Rectal smooth muscle tissue (tissue), 1 donor: ENCODE results near the gene SF3A1.
"Not testable (repeated sequence)": the region's sequence is repeated elsewhere in the genome, so short reads cannot be mapped to it uniquely, and the experiment has no call there.

Experiments used
- H3K27ac ChIP-seq: one replicate; pipeline ENCODE4 v1.7.0; 2013; ENCODE audit warnings: low read depth, low read length, inconsistent platforms
- H3K27me3 ChIP-seq: one replicate; pipeline ENCODE4 v1.7.0; 2013; ENCODE audit warnings: low read length; ENCODE audit not compliant: control insufficient read depth, insufficient read depth
- H3K36me3 ChIP-seq: one replicate; pipeline ENCODE4 v1.7.0; 2013; ENCODE audit warnings: low read length; ENCODE audit not compliant: control insufficient read depth, insufficient read depth
- H3K4me1 ChIP-seq: one replicate; pipeline ENCODE4 v1.7.0; 2013; ENCODE audit warnings: low read length; ENCODE audit not compliant: control insufficient read depth, insufficient read depth
- H3K4me3 ChIP-seq: one replicate; pipeline ENCODE4 v1.7.0; 2013; ENCODE audit warnings: low read length
- H3K9ac ChIP-seq: one replicate; pipeline ENCODE4 v1.7.0; 2013; ENCODE audit warnings: low read length

The SF3A1 gene, protein sequence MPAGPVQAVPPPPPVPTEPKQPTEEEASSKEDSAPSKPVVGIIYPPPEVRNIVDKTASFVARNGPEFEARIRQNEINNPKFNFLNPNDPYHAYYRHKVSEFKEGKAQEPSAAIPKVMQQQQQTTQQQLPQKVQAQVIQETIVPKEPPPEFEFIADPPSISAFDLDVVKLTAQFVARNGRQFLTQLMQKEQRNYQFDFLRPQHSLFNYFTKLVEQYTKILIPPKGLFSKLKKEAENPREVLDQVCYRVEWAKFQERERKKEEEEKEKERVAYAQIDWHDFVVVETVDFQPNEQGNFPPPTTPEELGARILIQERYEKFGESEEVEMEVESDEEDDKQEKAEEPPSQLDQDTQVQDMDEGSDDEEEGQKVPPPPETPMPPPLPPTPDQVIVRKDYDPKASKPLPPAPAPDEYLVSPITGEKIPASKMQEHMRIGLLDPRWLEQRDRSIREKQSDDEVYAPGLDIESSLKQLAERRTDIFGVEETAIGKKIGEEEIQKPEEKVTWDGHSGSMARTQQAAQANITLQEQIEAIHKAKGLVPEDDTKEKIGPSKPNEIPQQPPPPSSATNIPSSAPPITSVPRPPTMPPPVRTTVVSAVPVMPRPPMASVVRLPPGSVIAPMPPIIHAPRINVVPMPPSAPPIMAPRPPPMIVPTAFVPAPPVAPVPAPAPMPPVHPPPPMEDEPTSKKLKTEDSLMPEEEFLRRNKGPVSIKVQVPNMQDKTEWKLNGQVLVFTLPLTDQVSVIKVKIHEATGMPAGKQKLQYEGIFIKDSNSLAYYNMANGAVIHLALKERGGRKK

DNA sequence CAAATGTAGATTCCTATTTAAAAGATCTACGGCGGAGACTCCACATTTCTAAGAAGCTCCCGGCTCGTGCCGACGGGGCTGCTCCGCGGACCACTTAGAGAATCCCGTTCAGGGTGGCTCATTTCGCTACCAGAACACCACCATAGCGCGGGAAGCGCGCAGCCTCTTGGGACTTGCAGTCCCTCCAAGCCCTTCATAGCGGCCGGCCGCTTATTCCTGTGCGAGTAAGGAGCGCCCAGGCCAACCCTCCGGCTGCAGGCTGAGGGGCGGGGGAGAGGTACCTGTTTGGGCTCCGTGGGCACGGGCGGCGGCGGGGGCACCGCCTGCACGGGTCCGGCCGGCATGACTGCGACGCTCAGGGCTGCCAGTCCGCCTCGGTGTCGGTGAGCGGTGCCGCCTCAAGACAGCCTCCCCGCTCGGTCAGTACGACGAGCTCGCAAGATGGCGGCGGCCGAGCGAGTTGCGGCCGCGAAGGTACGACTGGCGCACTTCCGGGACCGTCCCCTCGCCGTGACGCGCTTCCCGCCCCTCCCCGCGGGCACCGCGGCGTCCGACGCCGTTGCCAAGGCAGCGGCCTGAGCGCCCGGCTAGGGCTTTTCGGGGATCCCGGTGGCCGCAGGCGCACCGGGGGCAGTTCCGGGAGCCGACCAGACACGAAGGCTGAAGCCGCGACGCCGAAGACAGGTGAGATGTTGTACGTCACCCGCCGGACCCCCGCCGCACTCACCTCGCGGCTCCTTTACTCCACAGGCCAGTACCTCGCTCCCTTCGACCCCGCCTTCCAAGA lies at the start of gene SF3A1, which contains the start of gene CCDC157:
TSS of gene SF3A1 (minus strand) at position 446 of the 787 bp plus-strand sequence. CDS start at position 344, 102 bp downstream.
TSS of gene CCDC157 (plus strand) at position 559 of the 787 bp plus-strand sequence. CDS start 8,994 bp downstream, outside the sequence.
- H3K4me3 ChIP-seq, result peak within 1 kb of the TSS; percentile 69

DNA sequence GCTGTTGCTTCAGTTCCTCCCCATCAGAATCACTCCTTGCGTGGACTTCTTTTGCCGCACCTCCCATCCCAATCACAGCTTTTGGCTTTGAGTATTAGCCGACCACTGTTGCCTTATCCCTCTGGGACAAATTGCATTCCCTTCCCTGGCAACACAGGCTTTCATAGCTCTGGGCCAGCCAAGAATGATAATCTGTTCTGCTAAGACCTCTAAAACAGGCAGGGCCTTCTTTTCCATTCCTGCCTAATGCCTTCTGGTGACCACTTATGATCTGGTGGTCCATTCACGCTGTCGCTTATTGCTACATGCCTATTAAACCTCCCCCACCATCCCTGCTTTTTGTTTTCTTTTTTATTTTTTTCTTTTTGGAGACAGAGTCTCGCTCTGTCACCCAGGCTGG lies 49.7 kb upstream of the SF3A1 start:
- Histone ChIP-seq H3K36me3 (peaks cover 7% of the 10 kb centered on the region), H3K27ac (no peak overlapping the region), H3K9ac (no peak overlapping the region), H3K4me1 (no peaks in the 10 kb centered on the region), H3K27me3 (no peaks in the 10 kb centered on the region), H3K4me3 (no peak overlapping the region)

More for the DNA sequence above, at the start of gene SF3A1, which contains the start of gene CCDC157:
- peaks cover 12% of the 10 kb centered on the region for H3K36me3 ChIP-seq
- no peaks in the 10 kb centered on the region for H3K27me3 ChIP-seq
- peak within 1 kb of the TSS; percentile 99 for H3K27ac ChIP-seq
- peak within 1 kb of the TSS; percentile 87 for H3K9ac ChIP-seq
- no peaks in the 10 kb centered on the region for H3K4me1 ChIP-seq

DNA sequence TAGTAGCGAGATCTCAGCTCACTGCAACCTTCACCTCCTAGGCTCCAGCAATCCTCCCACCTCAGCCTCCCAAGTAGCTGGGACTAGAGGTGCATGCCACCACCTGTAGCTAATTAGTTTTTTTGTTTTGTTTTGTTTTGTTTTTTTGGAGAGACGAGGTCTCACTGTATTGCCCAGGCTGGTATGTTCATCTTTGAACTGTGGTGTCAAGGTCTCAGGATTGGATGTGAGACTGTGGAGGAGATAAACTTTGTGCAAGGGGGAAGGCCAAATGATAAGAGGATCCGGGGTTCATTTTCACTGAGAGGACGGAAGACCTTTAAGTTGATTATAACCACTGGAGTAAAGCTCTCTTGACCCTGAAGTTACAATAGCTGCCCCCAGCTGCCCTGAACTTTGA lies 49.0 kb upstream of the SF3A1 start:
- H3K36me3 ChIP-seq, result peaks cover 7% of the 10 kb centered on the region
- no peak overlapping the region for H3K4me3 ChIP-seq
- no peaks in the 10 kb centered on the region for H3K4me1 ChIP-seq
- H3K9ac ChIP-seq, result no peak overlapping the region
- no peak overlapping the region for H3K27ac ChIP-seq
- no peaks in the 10 kb centered on the region for H3K27me3 ChIP-seq

DNA sequence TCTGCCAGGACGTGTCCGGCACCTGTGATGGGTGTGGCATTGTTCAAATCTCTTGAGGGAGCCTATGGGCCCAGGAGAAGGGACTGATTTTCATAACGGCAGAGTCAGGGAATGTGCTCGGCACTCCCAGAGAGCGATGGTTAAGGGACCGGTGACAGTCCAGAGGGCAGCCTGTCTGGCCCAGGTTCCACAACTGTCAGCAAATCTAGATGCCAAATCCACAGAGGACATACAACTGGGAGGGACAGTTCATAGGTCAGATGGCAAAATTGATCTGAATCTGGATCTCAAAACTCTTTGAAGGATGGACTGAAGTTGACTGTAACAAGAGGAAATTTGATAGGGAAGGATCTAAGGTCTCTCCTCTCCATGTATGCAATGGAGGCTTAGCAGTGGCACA lies 47.6 kb upstream of the SF3A1 start:
- peaks cover 7% of the 10 kb centered on the region for H3K36me3 ChIP-seq
- H3K4me1 ChIP-seq, result no peaks in the 10 kb centered on the region
- H3K27me3 ChIP-seq, result no peaks in the 10 kb centered on the region
- no peak overlapping the region for H3K4me3 ChIP-seq
- no peak overlapping the region for H3K27ac ChIP-seq
- no peak overlapping the region for H3K9ac ChIP-seq

DNA sequence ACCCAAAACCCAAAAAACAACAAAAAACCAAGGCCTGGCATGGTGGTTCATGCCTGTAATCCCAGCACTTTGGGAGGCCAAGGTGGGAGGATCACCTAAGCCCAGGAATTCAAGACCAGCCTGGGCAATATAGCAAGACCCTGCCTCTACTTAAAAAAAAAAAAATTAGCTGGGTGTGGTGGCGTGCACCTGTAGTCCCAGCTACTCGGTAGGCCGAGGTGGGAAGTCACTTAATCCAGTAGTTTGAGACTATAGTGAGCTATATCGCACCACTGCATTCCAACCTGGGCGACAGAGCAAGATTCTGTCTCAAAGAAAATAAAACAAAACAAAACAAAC lies 46.0 kb upstream of the SF3A1 start:
- H3K27me3 ChIP-seq, H3K27ac ChIP-seq, H3K4me3 ChIP-seq, H3K4me1 ChIP-seq, H3K9ac ChIP-seq, H3K36me3 ChIP-seq: not testable (repeated sequence)

DNA sequence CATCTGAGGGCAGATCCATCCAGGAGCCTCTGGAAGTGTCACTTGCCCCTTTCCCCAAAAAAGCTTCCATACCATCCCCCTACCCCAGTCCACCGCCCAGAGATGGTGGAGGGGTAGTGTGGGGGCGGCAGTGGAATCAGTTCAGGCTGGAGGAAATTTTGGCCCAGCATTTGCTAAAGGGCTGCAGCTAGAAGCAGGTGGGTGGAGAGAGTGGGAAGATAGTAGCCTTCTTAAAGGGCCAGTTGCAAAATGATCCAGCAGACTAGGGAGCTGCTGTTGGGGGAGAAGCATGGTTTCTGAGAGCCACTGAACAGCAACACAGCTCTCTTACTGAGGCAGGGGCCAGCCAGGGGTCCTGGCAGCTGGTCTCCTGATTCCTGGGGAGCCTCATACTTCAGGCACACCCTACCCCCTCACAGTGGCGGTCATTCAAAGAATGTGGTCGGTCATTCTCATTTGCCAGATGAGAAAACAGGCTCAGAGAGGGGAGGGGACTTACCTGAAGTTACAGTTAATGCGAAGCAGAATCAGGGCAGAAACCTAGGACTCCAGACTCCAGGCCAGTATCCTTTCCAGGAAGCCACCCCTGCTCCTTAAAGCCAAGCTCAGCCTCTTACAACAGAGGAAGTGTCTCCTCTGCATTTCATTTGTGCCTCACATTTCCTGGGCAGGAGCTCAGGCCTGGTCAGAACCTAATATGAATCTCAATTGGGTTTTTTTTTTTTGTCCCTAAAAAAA lies 45.5 kb upstream of the SF3A1 start:
- peaks cover 3% of the 10 kb centered on the region for H3K36me3 ChIP-seq
- no peak overlapping the region for H3K9ac ChIP-seq
- H3K27me3 ChIP-seq, result no peaks in the 10 kb centered on the region
- H3K4me1 ChIP-seq, result peaks cover 3% of the 10 kb centered on the region
- H3K27ac ChIP-seq, result no peak overlapping the region
- no peak overlapping the region for H3K4me3 ChIP-seq

DNA sequence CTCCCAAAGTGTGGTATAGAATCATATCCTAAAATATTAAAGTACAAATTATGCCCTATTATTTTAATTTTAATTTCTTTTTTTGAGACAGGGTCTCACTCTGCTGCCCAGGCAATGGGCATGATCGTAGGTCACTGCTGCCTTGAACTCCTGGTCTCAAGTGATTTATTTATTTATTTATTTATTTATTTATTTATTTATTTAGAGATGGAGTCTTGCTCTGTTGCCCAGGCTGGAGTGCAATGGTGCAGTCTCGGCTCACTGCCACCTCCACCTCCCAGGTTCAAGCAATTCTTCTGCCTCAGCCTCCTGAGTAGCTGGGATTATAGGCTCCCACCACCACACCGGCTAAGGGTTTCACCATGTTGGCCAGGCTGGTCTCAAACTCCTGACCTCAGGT lies 44.3 kb upstream of the SF3A1 start:
- not testable (repeated sequence) for H3K4me1 ChIP-seq, H3K4me3 ChIP-seq, H3K9ac ChIP-seq, H3K27me3 ChIP-seq, H3K36me3 ChIP-seq, H3K27ac ChIP-seq

DNA sequence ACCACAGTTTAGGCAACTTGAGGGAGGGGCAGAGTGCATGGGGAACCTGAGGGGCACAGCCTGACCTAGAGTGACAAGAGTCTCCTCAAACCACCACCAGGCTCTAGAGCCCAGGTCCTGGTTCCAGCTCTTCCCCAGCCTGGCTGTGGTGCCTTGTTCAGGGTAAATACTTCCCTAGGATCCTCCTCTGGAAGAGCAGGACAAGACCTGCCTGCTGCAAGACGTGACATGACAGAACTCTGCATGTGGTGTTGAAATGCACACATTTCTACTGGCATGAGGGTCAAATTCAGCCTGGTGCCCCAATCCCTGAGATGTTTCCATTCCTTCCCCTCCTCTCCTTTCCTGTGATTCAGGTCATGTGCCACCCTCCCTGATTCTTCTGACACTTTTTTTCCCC lies 43.5 kb upstream of the SF3A1 start:
- Histone ChIP-seq H3K4me3 (no peak overlapping the region), H3K4me1 (peaks cover 3% of the 10 kb centered on the region), H3K36me3 (no peaks in the 10 kb centered on the region), H3K27me3 (no peaks in the 10 kb centered on the region), H3K9ac (no peak overlapping the region), H3K27ac (no peak overlapping the region)

DNA sequence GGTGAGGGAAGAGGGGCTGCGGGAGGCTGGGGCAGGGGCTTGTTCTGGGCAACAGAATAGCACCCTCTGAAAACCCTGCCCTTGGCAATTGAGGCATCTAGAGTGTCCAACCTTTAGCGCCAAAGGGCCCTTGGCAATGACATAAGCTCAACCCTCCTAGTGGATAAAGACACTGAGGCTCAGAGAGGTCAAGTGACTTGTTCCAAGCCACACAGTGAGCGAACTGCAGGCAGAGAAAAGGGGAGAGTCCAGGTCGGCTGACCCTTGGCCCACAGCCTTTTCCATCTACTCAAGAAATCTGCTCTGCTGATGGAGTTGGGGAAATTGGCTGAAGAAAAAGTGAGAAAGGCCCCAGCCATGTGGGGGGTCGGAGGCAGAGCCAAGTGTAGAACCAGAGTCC lies 43.0 kb upstream of the SF3A1 start:
- no peak overlapping the region for H3K4me3 ChIP-seq
- peaks cover 3% of the 10 kb centered on the region for H3K4me1 ChIP-seq
- H3K27ac ChIP-seq, result no peak overlapping the region
- H3K27me3 ChIP-seq, result no peaks in the 10 kb centered on the region
- no peaks in the 10 kb centered on the region for H3K36me3 ChIP-seq
- H3K9ac ChIP-seq, result no peak overlapping the region

DNA sequence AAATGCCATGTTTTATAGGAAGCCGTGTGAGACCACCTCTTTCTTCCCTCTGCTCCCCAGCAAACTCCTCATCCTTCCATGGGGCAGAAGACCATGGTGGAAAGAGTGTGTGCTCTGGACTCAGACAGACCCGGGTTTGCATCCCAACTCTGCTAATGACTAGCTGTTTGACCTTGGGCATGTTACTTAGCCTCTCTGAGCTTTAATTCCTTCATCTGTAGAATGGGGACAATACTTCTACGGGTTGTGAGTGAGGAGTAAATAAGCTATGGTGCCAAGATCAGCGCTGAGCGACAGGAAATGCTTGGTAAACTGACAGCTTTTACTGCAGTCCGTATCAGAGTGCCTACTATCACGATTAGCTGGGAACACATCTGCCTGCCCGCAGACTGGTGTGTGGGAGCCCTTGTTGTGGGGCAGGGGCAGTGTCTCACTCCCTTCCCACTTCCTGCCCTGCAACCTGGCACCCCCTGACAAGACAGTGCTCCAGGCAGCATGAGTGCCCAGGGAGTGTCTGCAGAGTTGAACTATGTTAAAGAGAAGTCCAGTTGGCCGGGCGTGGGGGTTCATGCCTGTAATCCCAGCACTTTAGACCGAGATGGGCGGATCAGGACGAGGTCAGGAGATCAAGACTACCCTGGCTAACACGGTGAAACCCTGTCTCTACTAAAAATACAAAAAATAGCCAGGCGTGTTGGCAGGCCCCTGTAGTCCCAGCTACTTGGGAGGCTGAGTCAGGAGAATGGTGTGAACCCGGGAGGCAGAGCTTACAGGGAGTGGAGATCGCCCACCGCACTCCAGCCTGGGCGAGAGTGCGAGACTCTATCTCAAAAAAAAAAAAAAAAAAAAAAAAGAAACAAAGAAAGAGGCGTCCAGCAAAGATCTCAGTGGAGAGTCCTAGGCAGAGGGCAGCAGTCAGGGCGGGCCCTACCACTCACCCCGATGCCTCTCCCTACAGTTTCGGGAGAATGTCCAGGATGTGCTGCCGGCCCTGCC lies 42.3 kb upstream of the SF3A1 start:
- H3K4me1 ChIP-seq, result peaks cover 3% of the 10 kb centered on the region
- no peak overlapping the region for H3K4me3 ChIP-seq
- H3K27ac ChIP-seq, result no peak overlapping the region
- no peaks in the 10 kb centered on the region for H3K36me3 ChIP-seq
- no peaks in the 10 kb centered on the region for H3K27me3 ChIP-seq
- no peak overlapping the region for H3K9ac ChIP-seq
